Right renal pelvis (tissue), 4 donors: ENCODE measurements around the gene TMA7B. TPM values are rescaled to one million over a fixed set of nuclear protein-coding genes. Genes with fewer than 3 reads are reported as not detected.
"Not testable (repeated sequence)": the region's sequence is repeated elsewhere in the genome, so short reads cannot be mapped to it uniquely, and the experiment has no call there.

Experiments
- DNase-seq, 4 donors: peaks; one replicate each; pipeline ENCODE4 v3.0.0-alpha.2; 2013; ENCODE audit warnings: low read depth in 4 of 4, low spot score in 3 of 4, missing footprints in 1 of 4
- polyA plus RNA-seq, 4 donors: library from polyadenylated mRNA; unstranded; fragments of 120-200 nt; gene quantifications; one replicate each; pipeline ENCODE4 v1.2.1, GENCODE V29; 2013; ENCODE audit not compliant: insufficient read length in 4 of 4

The TMA7B gene
- polyA plus RNA-seq, 4 donors = 0.23 to 0.37 TPM; not detected in 2

GRCh38 chr22:39951603-39952293, 8.4 kb upstream of the TMA7B start:
- not testable (repeated sequence) for DNase-seq

DNA sequence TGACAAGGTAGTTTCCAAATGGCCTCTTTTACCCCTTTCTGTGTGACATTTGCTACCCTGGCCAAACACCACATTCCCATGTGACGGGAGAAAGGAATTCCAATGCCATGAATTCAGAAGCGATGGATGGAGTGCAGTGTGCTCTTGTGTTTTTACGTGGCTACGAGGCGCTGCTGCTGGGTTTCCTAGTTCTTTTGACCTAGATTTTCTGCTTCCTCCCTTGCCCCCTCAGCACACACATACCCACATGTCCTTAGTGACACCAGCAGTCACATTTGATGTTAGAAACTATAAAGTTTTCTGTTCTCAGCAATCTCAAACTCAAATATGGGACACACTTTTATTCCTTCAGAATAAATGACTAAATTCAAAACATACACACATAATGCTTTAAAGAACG, 7.8 kb upstream of the TMA7B start:
- DNase-seq = no peak

DNA sequence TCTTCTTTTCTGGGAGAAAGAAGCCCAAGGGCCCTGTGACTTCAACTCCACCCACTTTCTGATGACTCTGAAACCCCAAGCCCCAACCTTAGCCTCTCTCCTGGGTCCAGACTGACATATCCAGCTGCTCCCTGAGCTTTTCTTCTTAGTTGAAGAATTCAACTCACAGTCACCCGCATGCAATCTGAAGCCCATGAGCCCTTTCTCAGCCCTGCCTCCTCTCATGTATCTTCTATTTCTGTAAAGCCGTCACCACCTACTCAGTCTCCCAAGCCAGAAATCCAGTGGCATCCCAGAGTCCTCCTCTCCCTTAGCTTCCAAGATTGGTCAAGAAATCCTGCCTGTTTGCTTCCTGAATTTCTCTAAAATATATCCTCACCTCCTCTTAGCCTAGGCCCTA, 7.1 kb upstream of the TMA7B start:
- DNase-seq = no peak

DNA sequence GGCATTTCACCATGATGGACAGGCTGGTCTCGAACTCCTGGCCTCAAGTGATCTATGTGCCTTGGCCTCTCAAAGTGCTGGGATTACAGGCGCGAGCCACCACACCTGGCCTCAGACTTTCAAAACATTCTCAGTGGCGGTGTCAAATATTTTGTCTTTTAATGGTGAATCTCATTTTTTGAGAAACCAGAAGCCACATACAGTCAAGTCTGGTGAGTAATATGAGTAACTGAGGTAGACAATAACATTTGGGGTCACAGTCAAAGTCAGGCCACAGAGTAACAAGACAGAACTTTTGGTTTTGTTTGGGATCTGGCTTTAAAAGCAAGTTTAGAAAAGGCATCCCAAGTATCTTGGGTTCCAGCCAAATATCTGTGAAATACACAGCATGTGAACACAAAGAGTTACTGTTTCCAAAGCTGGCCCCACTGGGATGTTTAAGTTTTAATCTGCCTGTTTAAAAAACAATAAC, 5.6 kb upstream of the TMA7B start:
- DNase-seq = no peak

- no peak for DNase-seq
Measured at GRCh38 chr22:39955675-39956074, 4.5 kb upstream of the TMA7B start.

GRCh38 chr22:39956932-39957664, 3.1 kb upstream of the TMA7B start:
- no peak for DNase-seq

DNA sequence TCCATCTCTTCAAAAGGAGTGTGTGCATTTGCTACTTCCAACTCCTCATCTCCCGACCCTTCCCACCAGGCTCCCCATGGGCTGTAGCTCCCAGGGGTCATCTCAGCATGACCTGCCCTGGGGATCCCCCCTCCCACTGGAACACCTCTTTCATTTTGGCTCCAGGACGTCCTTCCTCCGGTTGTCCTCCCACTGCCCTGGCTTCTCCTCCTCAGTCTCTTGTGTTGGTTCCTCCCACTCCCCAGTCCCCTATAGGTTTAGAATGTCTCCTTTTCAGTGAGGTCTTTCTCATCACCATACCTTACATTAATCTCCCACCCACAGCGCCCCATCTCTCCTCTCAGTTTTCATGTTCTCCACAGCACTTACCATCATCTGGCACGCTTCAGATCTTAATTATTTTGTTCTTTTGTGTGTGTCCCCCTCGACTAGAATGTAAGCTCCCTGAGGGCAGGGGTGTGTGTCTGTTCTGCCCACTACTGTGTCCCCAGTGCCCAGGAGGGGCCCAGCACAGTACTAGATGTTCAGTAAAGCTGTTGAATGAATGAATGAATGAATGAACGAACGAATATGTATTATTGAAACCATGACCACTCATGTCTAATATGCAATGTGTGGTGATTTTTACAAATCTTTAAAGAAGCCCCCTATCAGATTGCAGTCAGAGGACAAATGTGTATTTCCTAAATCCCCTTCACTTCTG, 2.0 kb upstream of the TMA7B start:
- DNase-seq = no peak

- no peak for DNase-seq
Measured at GRCh38 chr22:39958949-39959639, 1.1 kb upstream of the TMA7B start.

DNA sequence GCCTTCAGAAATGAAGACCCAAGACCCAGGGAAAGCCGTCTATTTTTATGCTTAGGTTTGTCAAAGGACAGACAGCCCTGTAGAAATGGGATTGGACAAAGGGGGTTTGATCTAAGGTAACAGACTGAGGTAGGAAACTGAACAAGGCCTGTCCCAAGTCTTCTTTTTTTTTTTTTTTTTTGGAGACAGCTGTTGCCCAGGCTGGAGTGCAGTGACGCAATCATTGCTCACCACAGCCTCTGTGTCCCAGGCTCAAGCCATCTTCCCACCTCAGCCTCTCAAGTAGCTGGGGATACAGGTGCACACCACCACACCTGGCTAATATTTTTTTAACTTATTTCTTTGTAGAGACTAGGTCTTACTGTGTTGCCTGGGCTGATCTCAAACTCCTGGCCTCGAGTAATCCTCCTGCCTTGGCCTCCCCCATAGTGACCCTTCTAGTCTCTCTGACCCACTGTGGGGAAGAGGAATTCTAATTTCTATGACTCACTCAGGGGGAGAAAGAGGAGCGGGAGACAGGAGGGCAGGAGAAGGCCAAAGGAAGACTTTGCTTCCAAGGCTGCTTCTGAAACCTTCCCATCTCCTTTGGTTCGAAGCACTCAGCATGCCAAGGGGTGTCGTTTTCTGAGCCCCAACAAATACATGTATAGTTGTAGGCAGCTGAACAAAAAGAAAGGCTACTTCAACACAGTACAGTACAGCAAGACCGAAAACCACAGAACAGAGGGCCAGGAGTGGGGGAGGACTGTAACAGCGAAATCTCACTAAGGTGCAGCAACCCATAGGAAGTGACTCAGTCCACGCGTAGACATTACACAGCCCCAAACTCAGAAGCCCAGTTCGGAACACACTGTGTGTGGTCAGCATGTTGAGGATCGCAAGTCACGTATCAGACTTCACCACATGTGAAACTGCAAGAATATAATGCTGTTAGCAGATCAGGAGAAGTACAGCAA, 872 bp downstream of the TMA7B start:
- no peak for DNase-seq

GRCh38 chr22:39962071-39962470, 1.9 kb downstream of the TMA7B start:
- no peak for DNase-seq

DNA sequence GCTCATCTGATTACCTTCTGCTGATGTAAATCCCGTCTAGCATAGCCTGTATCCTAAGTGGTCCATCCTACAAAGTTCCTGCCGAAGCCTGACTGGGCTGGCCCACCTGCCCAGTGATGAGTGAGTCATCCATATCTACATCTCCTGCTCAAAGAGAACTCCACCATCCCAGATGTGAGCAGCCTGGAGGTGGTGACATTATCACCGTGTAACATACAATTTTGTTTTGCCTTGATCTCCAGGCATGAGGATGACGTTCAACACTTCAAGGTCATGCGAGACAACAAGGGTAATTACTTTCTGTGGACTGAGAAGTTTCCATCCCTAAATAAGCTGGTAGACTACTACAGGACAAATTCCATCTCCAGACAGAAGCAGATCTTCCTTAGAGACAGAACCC, 5.6 kb downstream of the TMA7B start:
- no peak for DNase-seq

DNA sequence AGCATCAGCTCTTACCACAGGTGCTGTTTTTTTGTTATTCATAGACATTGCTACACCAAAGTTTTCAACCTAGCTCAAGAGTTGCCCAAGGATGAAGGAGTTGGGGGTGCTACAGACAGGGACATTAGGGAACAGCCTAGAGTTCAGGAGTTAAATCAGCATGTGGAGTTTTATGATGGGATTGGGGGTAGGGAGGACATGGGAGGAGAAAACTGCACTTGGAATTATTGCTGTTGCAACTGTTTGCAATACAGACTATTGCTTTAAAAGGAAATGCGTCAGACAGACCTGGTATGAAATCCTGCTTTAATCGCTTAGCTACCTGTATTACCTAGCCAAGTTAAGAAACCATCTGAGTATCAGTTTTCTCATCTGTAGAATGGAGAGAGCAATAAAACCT, 6.3 kb downstream of the TMA7B start:
- no peak for DNase-seq

- no peak for DNase-seq
Measured at GRCh38 chr22:39967103-39967829, 7.1 kb downstream of the TMA7B start.

DNA sequence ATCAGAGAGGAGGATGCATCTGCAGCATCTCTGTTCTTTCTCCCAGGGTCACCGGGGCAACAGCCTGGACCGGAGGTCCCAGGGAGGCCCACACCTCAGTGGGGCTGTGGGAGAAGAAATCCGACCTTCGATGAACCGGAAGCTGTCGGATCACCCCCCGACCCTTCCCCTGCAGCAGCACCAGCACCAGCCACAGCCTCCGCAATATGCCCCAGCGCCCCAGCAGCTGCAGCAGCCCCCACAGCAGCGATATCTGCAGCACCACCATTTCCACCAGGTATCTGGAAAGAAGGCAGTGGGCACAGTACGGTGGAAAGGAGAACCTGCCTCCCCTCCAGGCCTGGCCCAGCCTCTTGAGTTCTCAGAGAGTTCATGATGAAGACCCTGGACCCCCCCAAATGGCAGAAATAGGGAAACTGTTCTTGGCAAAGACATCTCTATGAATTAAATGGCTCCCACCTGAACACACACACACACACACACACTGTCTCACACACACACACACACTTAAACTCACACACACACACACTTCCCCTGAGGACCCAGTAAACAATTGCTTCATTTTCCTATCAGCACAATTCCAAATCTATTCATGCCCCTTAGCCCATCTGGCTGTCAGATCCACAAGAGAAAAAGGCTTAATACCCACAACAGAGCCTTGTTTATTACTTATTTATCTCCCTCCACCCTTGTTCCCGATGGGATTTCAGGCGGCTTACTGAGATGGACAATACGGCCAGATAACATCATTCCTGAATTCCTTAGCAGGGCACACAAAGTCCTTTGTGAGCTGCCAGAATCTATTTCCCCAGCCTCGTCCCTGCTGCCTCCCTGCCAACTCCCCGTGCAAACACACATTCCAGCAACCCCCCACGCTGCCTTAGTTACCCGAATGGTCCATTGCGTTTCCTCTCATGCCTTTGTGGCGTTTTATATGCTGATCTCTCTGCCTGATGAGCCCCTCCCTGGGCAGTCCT, 8.1 kb downstream of the TMA7B start:
- DNase-seq = no peak

DNA sequence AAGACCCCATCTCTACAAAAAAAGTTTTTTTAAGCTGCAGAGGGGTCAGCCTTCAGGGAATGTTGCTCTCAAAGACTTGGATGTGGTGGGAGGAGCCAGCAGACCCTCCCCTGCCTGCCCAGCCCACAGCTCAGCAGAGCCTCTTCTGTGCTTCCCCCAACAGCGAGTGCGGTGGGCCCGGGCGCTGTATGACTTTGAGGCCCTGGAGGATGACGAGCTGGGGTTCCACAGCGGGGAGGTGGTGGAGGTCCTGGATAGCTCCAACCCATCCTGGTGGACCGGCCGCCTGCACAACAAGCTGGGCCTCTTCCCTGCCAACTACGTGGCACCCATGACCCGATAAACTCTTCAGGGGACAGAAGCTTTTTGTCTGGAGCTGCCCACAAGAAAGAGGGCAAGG, 10.5 kb downstream of the TMA7B start:
- no peak for DNase-seq

DNA sequence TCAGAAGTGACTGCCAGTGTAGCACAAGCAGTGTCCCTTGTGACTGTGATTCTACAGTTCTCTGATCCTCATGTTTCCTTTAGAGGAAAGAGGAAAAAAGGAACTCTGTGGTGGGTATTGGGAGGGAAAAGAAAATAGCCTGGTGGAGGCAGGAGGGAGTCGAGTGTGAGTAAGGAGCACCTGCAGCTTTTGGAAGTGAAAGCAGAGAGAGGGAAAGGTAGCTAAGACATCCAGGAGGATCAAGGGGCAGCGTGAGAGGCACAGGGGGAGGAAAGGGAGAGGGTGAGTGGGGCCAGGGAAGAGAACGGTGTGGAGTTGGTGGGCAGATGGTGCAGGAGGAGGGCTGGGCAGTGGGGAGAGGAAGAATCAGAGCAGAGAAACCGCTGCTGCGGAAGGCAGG, 12.4 kb downstream of the TMA7B start:
- DNase-seq = no peak

DNA sequence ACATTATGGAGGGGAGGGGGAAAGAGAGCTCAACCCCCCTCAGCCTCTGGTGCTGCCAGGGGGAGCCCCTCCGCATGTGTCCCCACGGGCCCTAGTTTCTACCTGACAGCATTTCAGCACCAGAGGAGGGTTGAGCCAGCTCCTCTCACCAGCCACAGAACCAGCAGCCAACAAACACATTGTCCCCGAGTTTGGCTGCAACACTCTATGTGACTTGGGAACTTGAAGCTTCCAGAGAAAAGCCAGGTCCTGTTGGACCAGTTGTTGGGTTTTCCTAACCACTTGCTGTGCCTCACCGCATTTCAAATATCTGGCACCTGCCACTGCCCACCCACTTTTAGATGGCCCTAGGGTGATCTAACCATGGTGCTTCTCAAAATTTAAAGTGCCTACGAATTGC, 13.5 kb downstream of the TMA7B start:
- no peak for DNase-seq

GRCh38 chr22:39974065-39974464, 13.9 kb downstream of the TMA7B start:
- no peak for DNase-seq
